ENCODE measurements around the gene ERN1. TPM values are rescaled to one million over a fixed set of nuclear protein-coding genes. Genes with fewer than 3 reads are reported as not detected.

ERN1 gene
- total RNA-seq, 2 donors from 2014 or later = 131 TPM

GRCh38 chr17:63989622-63990345 is 140.2 kb downstream of the ERN1 start:
- DNase-seq (ENCODE audit: low spot score) (no peak), ATAC-seq (no peak)
- Mint-ChIP-seq H3K9me3 (no peaks in the 10 kb centered on the region), H3K4me1 (ENCODE audit: low read depth in 2 of 2) (peaks cover 56 to 60% of the 10 kb centered on the region in 2 donors), H3K36me3 (no peaks in the 10 kb centered on the region), H3K4me3 (peak overlapping the region; percentile 67), H3K27me3 (no peaks in the 10 kb centered on the region), H3K27ac (peak overlapping the region in 1 of 2 donors; percentile 58)

Other genes starting within 250 kb of the ERN1 start
- not detected for gene GH2, start 248.2 kb downstream of the ERN1 start, total RNA-seq
- gene CSH1, start 233.6 kb downstream of the ERN1 start, total RNA-seq = not detected
- gene CSHL1, start 218.9 kb downstream of the ERN1 start, total RNA-seq = not detected
- gene GH1, start 211.3 kb downstream of the ERN1 start, total RNA-seq = not detected
- gene CD79B, start 197.8 kb downstream of the ERN1 start, total RNA-seq = 10 to 100 TPM; 33.8 to 58.6 TPM
- gene SCN4A, start 157.2 kb downstream of the ERN1 start, total RNA-seq = under 1 TPM in 1 of 2 donors, not detected in 1; 0.08 TPM
- 1 to 10 TPM in 1 of 2 donors, under 1 TPM in 1; 0.50 to 1.0 TPM for gene PRR29, start 131.8 kb downstream of the ERN1 start, total RNA-seq
- gene ICAM2, start 109.5 kb downstream of the ERN1 start, total RNA-seq = 10 to 100 TPM; 14.1 to 20.7 TPM
- gene TEX2, start 133.1 kb upstream of the ERN1 start, total RNA-seq = 10 to 100 TPM; 14.0 to 28.6 TPM